ENCODE data around the gene CHAF1B.

The CHAF1B gene

GRCh38 chr21:36465478-36465877 is 80.3 kb downstream of the CHAF1B start:
- no peak for DNase-seq

- no peak for DNase-seq
These were observed 80.9 kb downstream of the CHAF1B start for GRCh38 chr21:36466061-36466511.

Measured in SHP77 treated with DMSO at 0.1 percent for 48 hours (cell line).